ENCODE data around the gene DNAJC13. TPM values are rescaled to one million over a fixed set of nuclear protein-coding genes. Genes with fewer than 3 reads are reported as not detected.
"Not testable (repeated sequence)": the region's sequence is repeated elsewhere in the genome, so short reads cannot be mapped to it uniquely, and the experiment has no call there.

The DNAJC13 gene
- 10 to 100 TPM; 47.9 to 49.4 TPM for total RNA-seq
- long read RNA-seq, partial matches to known transcripts, result 10 of 13 reads
- long read RNA-seq, other reads (novel, unspliced or antisense), result 2 of 13 reads

- DNase-seq (peak; percentile 95), ATAC-seq (peak; percentile 91)
- intact Hi-C loops (cut with DNase I, micrococcal nuclease), result no loop called here
Observed at GRCh38 chr3:132416807-132417694, at the start of gene DNAJC13. TSS of gene DNAJC13 (plus strand) at chr3:132417502. CDS start at chr3:132434551, 17,049 bp downstream.

DNA sequence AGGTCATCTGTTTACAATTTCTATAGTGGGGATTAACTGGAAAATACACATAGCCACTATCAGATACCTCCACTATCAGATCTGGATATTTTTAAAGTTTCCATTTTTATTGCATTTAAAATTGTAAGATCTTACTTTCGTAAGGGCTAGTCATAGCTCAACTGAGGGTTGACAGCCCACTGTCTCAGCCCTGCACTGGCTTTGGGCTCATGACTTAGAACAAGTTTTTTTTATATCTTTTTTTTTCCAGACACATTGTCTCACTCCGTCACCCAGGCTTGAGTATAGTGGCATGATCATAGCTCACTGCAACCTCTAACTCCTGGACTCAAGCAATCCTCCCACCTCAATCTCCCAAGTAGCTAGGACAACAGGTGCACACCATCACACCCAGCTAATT is 48.8 kb upstream of the DNAJC13 start:
- no peak for ATAC-seq
- no peak for DNase-seq
- intact Hi-C loops (cut with DNase I, micrococcal nuclease), result no loop called here

DNA sequence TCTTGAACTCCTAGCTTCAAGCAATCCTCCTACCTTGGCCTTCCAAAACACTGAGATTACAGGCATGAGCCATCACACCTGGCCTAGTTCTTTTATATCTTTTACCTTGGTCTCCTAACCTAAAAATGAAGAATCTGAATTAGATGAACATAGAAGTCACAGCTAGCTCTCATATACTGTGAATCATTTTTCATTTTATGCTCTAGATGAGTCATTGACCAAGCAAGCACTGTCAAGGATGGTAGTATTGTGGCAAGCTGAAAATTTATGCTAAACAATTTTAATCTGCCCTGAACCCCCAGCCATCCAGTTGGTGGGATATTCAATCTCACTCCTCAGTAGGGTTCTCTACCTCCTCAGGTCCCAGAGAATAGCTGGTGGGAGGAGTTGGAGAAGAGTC is 48.3 kb upstream of the DNAJC13 start:
- intact Hi-C loops (cut with DNase I, micrococcal nuclease), result no loop called here
- ATAC-seq (no peak), DNase-seq (no peak)

- ATAC-seq; intact Hi-C loops (cut with DNase I, micrococcal nuclease): not testable (repeated sequence)
- DNase-seq, result peak in 1 of 2 donors; percentile 5
Observed at GRCh38 chr3:132376945-132377354, 40.4 kb upstream of the DNAJC13 start.

DNA sequence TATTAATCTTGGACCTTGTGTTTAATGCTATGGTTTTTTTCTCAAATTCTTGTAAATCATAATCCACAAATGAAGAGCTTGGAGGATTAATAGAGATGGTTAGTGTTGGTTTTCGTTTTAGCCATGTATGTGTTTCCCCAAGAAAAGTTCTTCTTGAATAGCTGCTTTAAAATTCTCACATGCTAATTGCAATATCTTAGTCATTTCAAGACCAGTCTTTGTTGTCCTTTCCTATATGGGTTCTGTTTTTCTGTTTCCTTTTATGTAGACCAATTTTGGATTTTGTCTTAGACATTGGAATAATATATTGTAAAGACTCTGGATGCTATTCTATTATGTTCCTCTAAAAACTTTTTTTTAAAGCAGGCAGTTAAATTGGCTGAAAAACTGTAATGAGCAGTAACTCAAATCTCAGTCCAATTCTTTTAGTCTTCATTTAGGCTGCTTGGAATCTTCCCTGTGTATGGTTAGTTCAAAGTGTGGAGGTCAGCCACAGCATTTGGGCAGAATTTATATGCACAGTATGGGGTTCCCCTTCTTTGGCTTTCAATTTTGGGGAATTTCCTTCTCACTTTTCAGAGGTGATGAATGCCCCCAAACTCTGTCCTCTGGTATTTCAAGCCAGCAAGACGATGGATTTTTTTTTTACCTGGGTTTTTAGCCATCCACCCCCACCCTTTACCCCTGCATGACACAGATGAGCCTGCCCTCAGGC is 39.1 kb upstream of the DNAJC13 start:
- ATAC-seq, result no peak
- intact Hi-C loops (cut with DNase I, micrococcal nuclease), result no loop called here
- DNase-seq, result no peak

DNA sequence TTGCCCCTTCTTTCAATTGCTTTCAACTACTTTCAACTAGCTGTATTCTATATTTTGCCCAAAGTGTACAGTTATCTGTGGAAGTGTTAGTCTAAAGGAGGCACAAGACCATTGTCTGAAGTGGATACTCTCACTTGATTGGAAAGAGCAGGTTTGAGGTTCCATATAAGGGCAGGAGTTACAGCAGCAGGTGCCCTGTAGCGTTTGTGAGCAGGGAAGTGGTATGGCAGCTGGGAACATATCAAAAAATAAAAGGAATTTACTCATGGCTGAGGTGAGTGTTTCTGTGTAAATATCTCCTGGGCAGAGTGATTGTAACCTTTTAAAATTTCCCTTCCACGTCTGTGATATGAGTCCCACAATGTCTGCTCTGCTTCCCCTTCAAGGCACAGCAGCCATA is 38.5 kb upstream of the DNAJC13 start:
- intact Hi-C loops (cut with DNase I, micrococcal nuclease), result no loop called here
- DNase-seq (no peak), ATAC-seq (no peak)

DNA sequence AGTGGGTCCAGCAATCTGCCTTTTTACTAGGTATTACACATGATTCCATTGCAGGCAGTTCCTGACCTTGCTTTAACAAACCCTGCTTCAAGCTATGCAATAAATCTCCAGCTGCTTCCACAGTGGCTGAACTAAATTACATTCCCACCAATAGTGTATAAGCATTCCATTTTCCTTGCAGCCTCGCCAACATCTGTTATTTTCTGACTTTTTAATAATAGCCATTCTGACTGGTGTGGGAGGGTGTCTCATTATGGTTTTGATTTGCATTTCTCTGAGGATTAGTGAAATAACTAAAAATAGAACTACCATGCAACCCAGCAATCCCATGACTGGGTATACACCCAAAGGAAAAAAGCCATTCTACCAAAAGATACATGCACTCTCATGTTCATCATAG is 36.4 kb upstream of the DNAJC13 start:
- DNase-seq (no peak), ATAC-seq (no peak)
- intact Hi-C loops (cut with DNase I, micrococcal nuclease), result no loop called here

- ATAC-seq, result no peak
- DNase-seq, result no peak
- intact Hi-C loops (cut with DNase I, micrococcal nuclease), result no loop called here
Observed at GRCh38 chr3:132381348-132381944, 35.9 kb upstream of the DNAJC13 start.

GRCh38 chr3:132382267-132382666 is 35.0 kb upstream of the DNAJC13 start:
- no peak for DNase-seq
- intact Hi-C loops (cut with DNase I, micrococcal nuclease), result no loop called here
- no peak for ATAC-seq

DNA sequence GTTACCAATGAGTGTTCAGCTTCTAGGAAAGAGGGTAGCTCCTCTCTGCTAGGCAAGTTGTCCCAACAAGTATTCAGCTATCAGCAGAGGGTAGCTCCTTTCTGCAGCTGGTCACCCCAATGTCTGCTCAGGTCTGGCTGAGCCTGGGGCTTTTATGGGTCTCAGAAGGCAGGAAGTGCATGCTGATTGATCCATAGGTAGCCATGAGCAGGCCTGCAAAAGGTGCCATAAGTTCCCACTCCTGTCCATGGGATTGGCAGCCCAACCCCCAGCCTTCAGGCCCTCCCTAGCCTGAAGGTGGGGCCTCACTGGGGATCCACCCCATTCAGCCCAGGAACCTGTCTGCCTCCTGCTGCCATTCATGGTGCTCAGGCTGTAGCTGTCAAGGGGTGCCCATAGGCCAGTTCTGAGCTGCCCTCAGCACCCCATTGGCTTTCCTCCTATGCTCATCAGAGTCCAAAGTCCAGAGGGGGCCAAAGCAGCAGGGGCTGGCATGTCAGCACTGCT is 34.6 kb upstream of the DNAJC13 start:
- DNase-seq, result no peak
- intact Hi-C loops (cut with DNase I, micrococcal nuclease), result no loop called here
- no peak for ATAC-seq

DNA sequence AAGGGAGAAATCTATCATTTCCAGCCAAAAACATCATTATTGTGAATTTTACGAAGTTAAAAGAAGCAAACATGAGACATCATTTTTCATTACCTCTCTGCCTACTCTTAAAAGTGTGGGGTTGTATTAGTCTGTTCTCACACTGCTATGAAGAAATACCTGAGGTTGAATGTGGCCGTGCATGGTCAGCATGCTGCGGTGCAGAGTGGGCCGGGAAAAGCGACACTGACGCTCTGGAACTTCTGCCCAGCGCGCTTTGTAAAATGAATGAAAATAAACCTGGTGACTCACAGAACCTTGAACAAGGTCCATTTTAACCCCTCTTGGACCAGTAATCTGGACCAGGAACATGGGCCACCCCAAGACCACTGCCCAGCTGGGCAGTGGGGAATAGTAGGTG is 31.0 kb upstream of the DNAJC13 start:
- intact Hi-C loops (cut with DNase I, micrococcal nuclease), result no loop called here
- DNase-seq, result no peak
- ATAC-seq, result no peak

- DNase-seq; intact Hi-C loops (cut with DNase I, micrococcal nuclease); ATAC-seq: not testable (repeated sequence)
Observed at GRCh38 chr3:132392675-132393074, 24.6 kb upstream of the DNAJC13 start.

DNA sequence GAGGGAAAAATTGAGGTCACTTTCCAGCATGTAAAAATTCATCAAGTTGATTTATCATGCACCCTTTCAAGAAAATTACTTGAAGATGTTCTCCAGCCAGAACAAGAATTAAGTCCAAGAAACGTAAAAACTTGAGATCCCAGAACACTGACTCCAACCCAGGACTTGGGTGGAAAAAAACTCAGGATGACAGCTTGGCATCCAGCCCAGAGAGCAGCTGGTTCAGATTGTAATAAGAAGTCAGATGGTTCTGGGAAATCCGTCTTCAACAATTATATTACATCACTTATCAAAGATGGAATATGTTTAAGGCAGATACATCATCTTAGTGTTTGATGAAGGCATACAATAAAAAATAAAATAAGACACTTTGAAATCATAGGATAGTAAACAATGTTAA is 23.0 kb upstream of the DNAJC13 start:
- intact Hi-C loops (cut with DNase I, micrococcal nuclease), result no loop called here
- DNase-seq (peak in 1 of 2 donors; percentile 18), ATAC-seq (no peak)

DNA sequence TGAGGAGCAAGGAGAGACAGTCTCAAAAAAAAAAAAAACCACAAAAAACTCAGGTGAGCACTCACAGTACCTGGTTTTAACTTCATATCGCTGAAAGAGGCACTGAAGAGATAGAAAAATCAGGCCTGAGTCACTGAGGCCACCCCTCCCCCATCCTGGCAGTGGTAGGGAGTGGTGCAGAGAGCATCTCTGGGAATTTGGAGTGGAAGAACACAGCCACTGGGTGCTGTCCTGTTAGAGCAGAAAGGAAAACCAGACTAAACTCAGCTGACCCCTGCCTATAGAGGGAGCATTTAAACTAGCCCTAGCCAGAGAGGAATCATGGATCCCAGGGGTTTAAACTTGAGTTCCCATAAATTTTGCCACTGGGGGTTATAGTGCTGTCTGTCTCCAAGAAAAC is 22.2 kb upstream of the DNAJC13 start:
- intact Hi-C loops (cut with DNase I, micrococcal nuclease), result no loop called here
- DNase-seq, result no peak

DNA sequence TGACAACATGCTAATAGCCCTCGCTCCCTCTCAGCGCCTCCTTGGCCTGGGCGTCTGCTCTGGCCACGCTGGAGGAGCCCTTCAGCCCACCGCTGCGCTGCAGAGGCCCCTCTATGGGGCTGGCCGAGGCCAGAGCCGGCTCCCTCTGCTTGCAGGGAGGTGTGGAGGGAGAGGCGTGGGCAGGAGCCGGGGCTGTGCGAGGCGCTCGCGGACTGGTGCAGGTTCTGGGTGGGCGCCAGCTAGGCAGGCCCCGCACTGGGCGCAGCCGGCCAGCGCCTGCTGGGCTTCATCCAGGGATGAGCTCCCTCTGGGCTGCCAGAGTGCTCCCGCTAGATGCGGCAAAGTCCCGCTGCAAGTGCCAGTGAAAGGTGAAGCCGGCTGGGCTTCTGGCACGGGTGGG is 21.0 kb upstream of the DNAJC13 start:
- intact Hi-C loops (cut with DNase I, micrococcal nuclease), result no loop called here
- DNase-seq (no peak), ATAC-seq (no peak)

More for the DNA sequence above, 22.2 kb upstream of the DNAJC13 start:
- ATAC-seq, result no peak

DNA sequence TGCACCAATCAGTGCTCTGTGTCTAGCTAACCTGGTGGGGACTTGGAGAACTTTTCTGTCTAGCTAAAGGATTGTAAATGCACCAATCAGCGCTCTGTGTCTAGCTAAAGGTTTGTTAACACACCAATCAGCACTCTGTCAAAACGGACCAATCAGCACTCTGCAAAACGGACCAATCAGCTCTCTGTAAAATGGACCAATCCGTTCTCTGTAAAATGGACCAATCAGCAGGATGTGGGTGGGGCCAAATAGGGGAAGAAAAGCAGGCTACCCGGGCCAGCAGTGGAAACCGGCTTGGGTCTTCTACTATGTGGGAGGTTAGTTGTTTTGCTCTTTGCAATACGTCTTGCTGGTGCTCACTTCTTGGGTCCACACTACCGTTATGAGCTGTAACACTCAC is 20.5 kb upstream of the DNAJC13 start:
- ATAC-seq; DNase-seq; intact Hi-C loops (cut with DNase I, micrococcal nuclease): not testable (repeated sequence)

- intact Hi-C loops (cut with DNase I, micrococcal nuclease), result no loop called here
- ATAC-seq (peak; percentile 67), DNase-seq (no peak)
Observed at GRCh38 chr3:132399054-132399929, 18.0 kb upstream of the DNAJC13 start.

DNA sequence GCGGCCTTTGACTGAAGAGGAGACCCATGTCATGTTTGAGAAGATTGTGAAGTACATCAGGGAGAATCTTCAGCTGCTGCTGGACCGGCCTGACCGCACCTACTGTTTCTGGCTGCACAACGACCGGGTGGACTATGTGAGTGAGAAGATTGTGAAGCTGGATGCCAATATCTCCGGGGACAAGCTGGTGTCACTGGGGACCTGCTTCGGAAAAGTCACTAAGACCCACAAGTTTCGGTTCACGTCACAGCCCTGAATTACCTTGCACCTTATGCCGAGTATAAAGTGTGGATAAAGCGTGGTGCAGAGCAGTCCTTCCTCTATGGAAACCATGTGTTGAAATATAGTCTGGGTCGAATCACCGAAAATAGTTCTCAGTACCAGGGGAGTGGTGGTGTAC is 16.0 kb upstream of the DNAJC13 start:
- DNase-seq (no peak), ATAC-seq (no peak)
- intact Hi-C loops (cut with DNase I, micrococcal nuclease), result loop anchor here in 1 of 2 donors (5.0 kb wide), 1 partner anchor 49 kb away; no protein-coding TSS in a partner anchor
